HG03064 (cell line): ENCODE results near the gene RRP9.
"Not testable (repeated sequence)": the region's sequence is repeated elsewhere in the genome, so short reads cannot be mapped to it uniquely, and the experiment has no call there.

Source experiments
- ATAC-seq: cut with Tn5 transposase; IDR thresholded peaks from one replicate; pipeline ENCODE4 v1.9.1; 2021; ENCODE audit warnings: low read depth; ENCODE audit not compliant: unreplicated experiment

RRP9 gene

GRCh38 chr3:51916418-51916817, 25.3 kb downstream of the RRP9 start:
- no peak for ATAC-seq

DNA sequence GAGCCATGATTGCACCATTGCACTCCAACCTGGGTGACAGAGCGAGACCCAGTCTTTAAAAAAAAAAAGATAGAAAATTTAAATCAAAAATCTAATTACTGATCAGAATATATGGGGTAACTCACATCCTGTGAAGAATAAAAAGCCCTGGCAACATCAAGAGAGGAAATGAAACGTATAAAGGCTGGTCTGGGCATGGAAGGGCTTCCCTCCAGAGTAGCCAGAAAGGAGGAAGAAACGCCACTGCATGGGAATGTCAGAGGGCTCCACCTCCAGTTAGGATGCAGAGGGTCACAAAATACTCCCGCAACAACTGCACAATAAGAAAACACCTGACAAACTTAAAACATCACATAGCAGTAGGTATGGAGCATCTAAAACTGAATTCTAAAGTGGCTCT, 33.7 kb downstream of the RRP9 start:
- ATAC-seq: no peak

DNA sequence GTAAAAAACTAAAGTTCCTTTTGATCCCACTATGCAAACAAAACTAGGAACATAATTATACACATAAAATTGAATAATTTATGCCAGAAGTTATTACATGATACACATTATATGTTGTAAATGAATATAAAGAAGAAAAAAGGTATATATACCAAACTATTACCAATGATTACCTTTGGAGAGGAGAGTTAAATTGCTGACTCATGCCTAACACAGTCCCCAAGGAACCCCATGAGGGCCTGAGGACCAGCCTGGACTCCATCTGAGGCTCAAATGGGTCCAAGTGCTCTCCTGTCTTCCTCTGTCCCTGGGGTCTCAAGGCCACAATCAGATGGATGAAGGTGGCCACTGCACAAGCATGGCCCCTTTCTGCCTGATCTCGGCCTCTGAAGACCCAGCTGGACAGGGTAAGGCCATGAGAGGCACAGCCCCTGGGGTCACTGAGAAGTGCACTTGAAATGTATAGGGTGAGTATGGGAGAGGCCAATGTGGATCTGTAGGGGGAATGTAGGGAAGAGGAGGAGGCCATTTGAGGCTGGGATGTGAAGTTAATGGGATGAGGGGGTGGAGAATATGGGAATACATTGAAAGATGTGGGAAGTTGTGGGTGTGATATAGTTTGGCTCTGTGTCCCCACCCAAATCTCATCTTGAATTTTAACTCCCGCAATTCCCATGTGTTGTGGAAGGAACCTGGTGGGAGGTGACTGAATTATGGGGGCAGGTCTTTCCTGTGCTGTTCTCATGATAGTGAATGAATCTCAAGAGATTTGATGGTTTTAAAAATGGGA, 37.5 kb downstream of the RRP9 start:
- ATAC-seq: no peak

DNA sequence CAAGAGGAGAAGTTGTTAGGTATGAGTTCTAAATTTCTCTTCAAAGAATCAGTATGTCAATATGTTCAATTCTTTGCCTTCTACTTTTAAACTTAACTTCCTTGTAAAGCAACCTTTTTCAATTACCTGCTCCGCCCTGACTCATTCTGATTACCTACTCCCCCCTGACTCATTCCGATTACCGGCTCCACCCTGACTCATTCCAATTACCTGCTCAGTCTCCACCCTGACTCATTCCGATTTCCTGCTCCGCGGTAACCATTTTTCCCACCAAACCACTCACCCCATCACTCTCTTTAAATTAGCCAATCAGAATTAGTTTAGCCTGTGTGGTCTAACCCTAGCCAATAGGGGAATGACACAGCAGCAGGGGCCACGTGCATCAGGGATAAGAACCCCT, 39.3 kb downstream of the RRP9 start:
- ATAC-seq: not testable (repeated sequence)

GRCh38 chr3:51900043-51900442, 41.7 kb downstream of the RRP9 start:
- not testable (repeated sequence) for ATAC-seq

DNA sequence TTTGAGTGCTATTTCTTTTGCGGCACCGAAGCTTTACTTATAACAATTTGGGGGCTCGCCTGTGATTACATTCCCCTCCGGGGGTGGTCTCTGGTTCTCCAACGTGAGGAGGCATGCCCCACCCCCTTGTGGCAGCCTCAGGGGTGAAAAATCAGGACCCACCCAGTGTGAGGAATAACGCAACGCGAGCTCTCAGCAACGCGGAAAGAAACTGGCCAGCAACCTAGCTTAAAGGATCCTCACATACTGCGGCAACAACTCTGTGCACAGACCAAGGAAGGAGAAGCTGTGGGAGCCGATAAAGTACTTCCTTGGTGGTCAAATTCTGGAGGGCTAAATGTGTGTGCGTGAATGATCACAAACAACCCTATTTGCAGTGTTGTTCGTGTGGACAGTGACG, 44.3 kb downstream of the RRP9 start:
- ATAC-seq: no peak

- ATAC-seq: no peak
Observed at GRCh38 chr3:51896607-51897305, 44.9 kb downstream of the RRP9 start.

DNA sequence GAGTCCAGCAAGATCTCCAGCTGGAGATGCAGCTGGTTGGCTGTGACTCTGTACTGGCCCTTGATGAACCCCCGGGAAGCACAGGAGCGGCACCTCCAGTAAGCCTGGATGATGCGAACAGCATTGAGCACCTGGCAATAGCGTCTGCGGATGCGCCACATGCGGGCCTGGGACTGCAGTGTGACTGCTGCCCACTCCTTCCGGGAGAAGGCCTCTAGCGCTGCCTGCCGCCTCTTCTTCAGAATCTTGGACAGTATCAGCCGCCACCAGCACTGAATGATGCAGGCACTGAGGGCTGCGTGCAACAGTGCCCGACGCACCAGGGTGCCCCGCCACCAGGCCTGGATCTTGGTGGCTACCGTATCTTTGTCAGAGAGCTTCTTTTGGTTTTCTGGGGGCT, 46.8 kb downstream of the RRP9 start:
- no peak for ATAC-seq

- no peak for ATAC-seq
Observed at GRCh38 chr3:51894391-51894790, 47.3 kb downstream of the RRP9 start.

- no peak for ATAC-seq
Observed at GRCh38 chr3:51891242-51892039, 50.3 kb downstream of the RRP9 start.

DNA sequence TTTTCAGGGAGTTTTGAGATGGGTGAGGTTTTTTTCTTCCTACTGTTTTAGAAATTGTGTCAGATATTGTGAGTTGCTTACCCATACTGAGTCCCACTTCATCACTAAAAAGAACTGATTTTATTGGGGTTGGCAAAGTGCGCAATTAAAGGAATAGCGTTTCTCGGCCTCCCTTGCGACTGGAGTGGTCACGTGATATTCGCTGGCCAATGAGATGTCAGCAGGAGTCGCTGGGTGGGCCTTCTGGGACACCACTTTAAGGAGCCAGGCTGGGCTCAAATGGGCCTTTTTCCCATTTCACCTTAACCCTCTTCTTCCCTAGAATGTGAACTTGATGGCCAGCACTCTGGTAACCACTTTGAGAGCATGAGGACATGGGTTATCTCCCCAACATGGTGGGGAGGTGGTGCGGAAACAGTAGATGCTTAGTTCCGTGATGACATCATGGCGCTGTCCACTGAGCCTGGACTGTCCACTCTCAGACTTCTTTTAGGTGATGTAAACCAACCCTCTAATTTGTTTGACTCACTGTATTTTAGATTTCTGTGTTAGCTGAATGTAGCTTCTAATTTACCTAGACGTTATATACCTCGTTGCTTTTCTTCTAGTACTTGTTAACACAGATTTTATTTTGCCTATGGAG, 53.1 kb downstream of the RRP9 start:
- no peak for ATAC-seq

DNA sequence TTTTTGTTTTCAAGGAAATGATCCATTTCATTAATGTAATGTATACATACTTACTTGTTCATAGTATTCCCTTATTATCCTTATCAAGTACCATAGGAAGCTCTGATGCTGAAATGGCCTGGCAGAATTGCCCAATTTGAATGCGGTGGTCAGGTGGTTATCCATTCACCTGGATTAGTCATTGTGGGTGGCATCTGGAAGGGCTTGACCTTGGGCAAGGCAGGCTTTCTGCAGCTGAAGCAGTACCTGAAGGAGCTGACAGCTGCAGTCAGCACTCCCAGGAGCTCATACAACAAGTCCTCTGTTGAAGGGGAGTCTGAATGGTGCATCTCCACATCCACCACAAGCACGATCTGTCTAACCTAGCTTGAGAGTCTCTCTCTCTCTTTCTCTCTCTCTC, 54.1 kb downstream of the RRP9 start:
- no peak for ATAC-seq

DNA sequence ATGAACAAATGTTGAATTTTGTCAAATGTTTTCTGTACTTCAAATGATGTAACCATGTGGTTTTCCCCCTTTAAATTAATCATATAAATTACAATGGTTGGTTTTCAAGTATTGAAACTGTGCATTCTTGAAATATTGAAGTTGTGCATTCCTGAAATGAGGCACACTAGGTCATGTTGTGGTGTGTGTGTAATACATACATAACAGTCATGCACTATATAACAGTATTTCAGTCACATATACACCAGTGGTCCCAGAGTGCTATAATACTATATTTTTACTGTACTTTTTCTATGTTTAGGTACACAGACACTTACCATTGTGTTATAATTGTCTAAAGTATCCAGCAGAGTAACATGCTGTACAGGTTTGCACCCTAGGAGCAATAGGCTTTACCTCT, 55.3 kb downstream of the RRP9 start:
- ATAC-seq: no peak
